ENCODE data around the gene DLGAP4.
"Not testable (repeated sequence)": the region's sequence is repeated elsewhere in the genome, so short reads cannot be mapped to it uniquely, and the experiment has no call there.

DLGAP4 gene

DNA sequence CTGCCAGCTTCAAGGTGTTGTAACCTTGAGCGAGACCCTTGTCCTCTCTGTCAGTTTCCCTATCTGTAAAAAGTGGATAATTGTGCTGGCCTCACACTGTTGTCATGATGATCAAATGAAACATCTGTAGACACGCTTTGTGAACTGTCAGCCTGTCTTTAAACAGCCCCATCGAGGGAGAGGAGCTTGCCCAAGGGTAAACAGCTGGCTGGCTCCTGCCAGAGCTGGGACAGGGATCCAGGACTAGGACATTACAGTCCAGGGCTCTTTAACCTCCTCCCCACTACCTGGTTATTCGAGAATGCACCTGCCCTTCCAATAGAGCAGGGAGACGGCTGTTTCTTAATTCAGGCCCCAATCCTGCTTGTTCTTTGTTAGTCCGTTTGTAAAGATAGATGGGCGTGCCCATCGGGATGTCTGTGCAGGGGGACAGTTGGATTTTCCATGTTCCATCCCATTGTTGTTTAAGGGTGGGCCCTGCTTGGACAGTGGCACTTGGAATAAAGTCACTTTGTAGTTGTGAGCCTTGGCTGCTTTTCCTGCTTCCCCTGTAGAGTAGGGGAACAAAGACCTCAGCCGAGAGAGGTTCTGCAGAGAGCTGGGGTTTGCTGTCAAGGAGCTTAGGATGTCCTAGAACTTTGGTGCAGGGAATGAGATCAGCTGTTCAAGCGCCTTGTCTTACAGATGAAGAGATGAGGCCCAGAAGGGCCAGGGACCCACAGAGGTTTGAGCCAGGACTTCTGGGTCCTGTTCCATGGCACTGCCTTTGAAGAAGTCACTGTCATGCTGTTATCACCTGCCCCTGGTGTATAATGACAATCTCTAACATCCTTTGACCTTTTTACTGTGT lies 157.3 kb downstream of the DLGAP4 start:
- no peak for DNase-seq

DNA sequence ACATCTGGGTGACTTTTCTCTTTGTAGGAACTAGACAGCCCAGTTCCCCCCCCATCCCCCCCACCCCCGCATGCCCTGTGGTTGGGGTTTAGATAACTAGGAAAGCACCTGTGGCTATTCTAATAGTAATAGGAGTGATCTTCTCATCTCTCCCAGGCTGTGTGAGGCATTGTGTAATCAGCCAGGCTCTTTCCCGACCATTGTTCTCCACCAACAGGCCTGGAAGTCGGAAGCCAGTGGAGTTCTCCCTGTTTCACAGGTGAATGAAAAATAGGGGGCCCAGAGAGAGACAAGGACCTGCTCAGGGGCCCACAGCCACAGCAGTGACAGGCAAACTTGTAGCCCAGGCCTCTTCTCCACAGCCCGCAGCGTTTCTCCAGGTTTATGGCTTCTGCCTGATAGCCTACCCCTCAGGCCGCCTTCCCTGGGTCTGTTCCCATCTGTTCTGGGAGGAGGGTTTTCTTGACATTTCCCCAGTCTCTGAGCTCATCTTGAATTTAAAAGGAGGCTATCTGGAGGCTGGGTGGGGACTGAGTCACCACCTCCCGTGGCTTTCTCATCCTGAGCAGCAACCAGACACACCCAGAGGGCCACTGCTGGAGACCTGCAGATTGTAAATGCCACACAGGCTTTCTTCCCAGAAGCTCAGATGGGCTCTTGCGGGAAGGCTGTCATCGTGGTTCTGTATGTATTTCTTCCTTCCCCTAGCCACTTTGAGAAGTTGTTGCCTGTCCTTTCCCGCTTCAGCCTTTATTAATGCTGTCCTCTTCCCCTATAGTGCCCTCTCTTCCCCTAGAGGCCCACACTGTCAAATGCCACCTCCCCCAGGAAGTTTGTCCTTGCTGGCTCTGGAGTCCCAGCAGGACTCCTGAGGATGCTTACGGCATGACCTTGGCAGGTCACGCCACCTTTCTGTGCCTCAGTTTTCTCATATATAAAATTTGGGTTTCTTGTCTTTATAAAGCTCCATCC lies 159.3 kb downstream of the DLGAP4 start:
- DNase-seq: peak; percentile 36

DNA sequence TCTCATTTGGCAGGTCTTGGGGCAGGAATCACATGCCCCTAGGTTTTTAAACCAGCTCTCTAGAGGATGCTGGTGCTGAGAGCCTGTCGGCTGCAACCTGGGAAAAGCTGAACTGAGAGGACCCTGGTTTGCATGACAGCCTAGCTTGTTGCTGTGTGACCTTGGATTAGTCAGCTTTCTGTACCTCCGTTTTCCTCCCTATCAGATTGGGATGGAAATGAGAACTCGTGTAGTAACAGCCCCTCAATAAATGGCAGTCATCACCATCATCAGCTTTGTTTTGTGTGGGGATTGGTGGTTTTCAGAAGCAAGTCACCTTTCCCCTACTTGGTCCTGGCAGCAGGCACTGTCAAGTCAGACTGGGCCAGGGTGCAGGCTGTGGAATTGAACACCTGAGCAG lies 159.9 kb downstream of the DLGAP4 start:
- DNase-seq: no peak

DNA sequence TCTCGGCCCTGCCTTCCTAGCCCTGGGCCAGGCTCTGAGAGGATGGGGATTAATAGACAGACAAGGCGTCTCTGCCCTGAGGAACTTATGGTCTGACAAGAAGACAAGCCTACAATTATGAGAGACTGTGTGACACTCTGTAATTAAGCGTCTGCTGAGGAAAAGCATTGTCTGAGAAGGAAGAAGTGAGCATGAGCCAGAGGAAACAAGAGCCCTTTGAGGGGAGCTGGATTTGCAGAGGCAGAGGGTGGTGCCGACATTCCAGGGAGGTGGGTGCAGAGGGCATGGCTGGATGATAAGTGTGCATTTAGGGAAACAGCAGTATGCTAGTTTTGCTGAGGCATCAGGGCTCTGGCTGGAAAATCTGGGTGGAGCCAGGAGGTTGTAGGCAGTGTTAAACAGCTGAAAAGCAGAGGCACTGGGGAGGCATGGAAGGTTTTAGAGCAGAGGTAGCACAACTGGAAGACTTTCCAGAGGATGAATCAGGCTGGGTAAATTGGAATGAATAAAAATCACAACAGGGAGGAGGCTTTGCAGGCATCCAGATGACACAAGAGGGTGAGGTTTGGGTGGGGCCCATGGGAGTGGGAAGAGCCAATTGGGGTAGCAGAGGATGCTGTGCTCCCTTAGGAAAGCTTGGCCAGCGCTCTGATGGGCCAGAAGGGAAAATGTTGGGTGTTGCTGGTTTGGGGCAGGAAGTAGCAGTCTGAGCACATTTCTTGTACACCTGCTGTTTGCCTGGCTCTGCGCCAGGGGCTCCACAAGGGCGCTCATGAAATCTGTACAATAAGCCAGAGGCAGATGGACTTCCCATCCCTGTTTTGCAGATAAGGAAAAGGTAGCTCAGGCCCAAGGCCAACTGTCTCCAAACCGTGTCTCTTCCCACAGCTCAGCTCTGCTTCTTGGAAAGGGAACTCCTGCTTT lies 161.2 kb downstream of the DLGAP4 start:
- DNase-seq: peak; percentile 53

DNA sequence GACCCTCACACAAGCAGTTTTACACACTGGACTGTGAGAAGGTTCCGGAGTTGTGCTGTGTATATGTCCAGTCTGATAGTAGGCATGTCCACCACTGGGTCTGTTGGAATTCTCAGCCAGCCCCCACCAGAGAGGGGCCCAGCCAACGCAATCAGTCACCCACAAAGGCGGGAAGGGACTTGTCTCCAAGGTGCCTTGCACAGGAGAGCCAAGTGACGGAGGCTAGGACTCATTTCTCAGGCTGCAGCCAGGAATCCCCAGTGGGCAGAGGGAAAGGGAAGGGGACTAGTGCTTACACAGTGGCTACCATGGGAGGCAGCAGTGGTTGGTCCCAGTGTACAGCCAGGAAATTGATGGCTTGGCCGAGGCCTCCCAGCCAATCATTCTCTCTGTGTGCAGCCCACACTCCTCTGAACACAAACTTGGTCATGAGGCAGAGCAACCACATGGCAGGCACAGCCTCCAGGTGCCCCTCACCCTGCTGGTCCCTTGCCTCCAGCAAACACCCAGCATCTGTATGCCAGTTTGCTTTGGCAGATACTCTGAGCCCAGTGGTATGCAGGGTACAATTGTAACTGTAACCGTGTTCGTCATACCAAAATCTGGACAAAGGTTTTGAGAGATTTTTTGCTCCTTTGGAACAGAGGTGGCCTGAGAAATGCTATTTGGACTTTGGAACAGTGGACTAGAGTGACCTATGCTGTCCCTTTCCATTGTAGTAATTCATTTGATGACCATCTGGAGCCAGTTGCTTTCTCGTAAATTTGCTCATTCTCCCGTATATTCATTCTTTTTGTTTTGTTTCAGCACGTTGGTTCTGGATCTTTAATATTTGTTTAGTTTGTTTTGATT lies 162.2 kb downstream of the DLGAP4 start:
- no peak for DNase-seq

DNA sequence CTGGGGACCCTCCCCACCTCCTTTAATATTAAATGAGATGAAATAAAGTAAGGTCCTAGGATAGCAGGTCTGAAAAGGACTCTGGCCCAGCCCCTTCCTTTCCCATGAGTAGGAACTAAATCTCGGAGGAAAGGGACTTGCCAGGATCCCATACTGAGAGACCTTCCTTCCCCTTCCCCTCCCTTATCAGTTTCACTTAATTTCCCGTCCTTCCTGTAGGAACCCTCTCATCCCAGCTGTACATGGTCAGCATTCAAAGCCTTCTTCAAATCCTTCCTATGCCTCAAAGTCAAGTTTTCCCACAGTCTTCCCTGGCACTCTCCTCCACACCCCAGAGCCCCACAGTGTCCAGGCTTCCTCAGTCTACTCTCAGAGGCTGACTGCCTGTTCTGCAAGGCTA lies 163.8 kb downstream of the DLGAP4 start:
- DNase-seq: no peak

DNA sequence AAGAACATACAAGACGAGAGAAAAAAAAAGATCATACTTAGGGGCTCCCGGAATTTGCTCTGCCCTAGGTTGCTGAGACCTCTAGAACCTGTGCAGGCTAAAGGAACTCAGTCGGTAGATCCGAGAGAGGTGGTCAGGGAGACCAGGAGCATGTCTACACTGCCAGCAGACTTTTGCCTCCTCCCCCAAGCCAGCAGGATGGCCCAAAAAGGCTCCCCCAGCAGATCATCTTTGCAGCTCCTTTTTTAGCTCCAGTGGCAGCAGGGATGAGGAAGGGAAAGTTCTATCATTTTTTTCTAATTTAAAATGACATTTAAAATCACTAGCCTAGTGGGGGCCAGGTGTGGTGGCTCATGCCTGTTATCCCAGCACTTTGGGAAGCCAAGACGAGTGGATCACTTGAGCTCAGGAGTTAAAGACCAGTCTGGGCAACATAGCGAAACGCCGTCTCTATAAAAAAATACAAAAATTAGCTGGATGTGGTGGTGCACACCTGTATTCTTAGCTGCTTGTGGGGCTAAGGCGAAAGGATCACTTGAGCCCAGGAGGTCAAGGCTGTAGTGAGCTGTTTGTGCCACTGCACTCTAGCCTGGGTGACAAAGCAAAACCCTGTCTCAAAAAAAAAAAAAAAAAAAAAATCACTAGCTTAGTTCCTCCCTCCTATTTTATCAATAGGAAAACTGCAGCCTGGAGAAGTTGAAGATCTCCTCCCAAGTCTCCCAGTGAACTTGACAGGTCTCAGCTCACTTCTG lies 165.9 kb downstream of the DLGAP4 start:
- no peak for DNase-seq

DNA sequence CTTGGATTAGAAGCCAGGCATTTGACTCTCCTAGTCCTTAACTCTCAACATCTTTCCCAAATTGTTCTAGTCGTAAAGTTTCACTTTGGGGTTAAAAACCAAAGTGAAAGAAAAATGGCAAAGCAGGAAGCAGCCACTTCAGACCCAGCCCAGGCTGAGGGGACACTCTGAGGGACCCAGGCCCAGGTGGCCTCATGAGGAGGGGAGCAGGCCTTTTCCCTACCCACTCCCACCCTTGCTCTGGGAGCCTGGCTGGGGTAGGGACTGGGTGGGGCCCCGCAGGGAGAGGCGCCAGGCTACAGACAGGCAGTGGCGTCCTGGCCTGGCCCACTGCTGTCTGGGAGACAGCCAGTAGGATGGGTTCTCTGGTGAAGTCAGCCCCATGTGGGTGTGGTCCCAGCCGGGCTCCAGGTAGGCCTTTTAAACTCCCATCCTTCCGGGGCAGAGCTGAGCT lies 166.5 kb downstream of the DLGAP4 start:
- peak; percentile 30 for DNase-seq

DNA sequence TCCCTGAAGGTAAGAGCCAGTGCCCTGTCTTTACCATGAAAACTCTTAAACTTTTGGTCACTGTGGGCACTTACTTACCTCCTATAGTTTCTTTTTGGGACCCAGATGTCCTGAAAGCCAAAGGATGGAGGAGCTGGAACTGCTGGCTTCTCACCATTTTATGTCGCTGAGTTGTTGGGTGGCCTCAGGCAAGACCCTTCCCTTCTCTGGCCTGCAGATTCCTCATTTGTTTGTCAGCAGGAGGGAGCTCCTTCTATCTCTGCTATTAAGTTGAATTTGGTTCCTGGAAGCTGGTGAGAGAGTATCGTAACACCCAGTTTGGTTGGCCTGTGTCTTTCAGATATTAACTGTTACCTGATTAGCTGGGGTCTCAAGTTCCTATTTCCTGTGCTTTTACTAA lies 167.0 kb downstream of the DLGAP4 start:
- DNase-seq: no peak

DNA sequence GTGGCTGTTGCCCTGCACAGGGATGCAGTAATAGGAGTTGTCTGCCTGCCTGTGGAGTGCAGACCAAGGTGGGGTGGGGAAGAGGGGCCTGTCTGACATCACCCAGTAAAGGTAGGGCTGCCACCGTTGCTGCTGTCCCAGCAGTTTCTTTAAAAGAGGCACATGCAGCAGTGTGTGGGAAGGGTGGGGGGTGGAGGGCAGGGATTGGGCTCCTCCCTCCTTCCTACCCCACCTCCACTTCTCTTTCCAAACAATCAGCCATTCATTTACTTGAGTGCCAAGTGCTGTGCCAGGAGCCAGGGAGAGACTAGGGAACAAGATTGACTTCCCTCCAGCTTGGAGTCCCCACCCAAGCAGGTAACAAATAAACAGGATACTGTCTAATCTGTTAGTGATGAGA lies 168.4 kb downstream of the DLGAP4 start:
- no peak for DNase-seq

DNA sequence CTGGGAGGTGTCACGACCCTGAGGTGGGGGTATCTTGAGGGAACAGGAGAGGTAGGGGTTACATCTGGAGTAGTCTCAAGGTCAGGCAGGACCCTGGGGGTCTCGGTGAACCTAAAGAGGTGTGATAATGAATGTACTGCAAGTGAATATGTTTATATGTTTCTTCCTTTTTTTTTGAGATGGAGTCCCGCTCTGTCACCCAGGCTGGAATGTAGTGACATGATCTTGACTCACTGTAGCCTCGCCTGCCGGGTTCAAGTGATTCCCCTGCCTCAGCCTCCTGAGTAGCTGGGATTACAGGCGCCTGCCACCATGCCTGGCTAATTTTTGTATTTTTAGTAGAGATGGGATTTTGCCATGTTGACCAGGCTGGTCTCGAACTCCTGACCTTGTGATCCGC lies 168.9 kb downstream of the DLGAP4 start:
- DNase-seq: not testable (repeated sequence)

DNA sequence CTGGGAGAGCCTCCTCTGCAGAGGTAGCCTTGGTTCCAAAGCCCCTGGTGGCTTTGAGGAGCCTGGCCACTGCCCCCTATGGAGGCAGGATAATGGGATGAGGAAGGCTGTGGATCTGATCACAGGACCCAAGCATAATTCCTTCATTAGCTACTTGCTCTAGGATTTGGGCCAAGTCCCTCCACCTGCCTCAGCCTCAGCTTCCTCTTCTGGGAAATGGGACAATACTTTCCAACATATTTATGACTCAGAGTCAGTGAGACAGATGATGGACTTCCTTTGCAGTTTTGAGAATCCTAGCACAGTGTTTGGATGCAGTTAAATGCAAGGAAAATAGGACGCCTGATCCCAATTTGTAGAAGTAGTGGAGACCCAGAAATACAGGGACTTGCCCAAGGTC lies 171.3 kb downstream of the DLGAP4 start:
- no peak for DNase-seq

DNA sequence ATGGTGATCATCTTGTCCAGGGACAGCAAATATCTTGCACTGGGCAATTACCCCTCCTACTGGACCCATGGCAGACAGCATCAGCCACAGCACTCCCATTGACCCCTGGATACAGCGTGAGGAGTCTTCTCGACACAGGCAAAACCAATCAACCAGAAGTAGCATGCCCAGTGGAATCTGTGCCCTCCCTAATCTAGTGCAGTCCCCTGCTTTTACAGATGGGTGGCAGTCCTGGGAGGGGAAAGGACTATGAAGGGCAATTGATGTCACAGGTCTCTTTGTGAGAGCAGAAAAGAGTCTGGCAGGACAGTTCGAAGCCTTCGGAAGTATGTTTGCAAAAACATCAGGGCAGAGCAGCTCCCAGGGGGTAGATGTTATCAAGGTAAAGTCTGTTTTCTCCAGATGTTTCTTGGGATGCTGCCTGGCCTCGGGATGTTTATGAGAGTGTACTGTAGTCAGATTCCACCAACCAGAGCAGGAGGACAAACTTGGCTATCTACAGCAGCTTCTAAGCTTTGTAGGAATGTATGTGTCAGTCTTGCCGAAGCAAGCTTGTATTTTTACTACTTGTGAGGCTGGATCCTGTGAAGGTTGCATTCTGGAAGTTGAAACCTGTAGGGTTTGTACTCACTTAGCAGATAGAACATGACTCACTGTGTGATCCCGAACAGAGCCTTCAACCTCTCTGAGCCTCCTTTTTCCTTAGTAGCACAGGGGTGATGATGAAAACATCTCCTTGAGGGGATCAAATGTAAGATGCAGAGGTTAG lies 172.2 kb downstream of the DLGAP4 start:
- DNase-seq: no peak

DNA sequence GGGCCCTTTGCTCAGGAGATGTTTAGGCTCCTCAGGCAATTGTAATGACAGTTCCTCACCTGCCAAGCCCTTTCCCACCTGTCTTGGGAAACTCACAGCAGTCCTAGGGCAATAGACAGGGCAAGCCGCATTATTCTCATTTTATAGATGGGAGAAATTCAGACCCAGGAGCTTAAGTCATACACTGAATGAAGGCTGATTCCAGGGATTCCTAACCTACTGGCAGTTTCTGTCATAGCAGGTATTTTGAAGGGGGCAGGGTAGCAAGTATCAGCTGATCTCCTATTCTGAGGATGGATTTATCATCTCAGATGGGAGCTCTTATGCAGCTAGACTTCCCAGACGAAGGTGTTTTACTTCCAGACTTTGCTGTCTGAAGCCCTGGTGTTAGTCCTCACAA lies 173.8 kb downstream of the DLGAP4 start:
- no peak for DNase-seq

DNA sequence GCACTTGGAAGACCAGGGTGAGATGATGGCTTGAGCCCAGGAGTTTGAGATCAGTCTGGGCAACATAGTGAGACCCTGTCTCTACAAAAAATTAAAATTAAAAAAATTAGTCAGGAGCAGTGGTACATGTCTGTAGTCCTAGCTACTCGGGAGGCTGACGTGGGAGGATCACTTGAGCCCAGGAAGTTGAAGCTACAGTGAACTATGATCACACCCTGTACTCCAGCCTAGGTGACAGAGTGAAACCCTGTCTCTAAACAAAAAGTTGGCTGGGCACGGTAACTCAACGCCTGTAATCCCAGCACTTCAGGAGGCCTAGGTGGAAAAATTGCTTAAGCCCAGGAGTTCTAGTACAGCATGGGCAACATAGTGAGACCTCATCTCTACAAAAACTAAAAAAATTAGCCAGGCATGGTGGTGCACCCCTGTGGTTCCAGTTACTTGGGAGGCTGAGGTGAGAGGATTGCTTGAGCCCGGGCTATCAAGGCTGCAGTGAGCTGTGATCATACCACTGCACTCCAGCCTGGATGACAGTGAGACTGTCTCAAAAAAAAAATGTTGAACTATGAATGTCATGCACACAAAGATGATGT lies 174.4 kb downstream of the DLGAP4 start:
- no peak for DNase-seq

DNA sequence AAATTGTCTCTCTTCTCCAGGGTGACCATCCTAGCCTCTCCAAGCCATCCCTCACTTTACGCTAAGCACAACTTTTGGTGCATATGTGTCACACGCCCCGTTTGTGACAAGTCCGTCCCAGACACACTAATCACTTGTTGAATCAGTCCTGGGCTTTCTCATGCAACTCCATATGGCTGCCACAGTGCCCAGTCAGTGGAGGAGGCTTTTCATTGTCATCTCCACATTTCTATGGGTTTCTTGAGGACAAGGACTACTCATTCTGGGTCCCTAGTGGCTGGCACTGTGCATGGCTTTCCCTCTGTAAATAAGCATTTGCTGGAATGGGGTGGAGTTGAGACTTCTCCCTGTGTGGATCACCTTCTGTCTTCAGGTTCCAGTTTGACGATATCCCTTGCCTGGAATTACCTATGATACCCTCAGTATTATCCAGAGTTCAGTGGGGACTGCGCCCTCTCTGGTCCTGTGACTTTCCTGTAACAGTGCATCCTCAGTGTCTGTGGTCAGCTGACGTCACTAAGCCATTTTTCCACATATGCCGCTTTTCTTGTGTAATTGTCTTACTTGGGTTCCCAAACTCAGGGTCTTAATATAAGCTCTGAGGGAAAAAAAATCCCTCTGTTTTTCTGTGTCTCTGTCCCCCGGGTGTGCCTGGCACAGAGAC lies 175.4 kb downstream of the DLGAP4 start:
- no peak for DNase-seq

DNA sequence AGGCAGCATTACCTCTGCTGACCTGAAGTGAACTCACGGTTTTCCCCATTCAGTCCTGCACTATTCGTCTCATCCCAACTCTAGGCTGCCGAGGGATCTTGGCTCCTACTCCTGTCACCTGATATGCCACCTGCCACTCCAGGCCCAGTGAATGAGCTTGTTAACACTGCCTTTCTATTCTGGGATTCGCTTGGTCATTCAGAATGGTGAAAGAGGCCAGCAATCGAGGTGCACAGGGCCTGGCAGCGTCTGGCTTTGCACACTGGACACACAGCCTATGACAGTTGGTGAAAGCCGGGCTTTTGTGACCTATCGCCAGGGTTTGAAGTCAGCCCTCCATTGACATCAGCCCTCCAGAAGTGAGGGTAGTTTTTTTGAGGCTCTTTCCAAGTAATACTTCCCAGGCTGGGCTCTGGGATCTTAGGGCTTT lies 175.9 kb downstream of the DLGAP4 start:
- DNase-seq: no peak

DNA sequence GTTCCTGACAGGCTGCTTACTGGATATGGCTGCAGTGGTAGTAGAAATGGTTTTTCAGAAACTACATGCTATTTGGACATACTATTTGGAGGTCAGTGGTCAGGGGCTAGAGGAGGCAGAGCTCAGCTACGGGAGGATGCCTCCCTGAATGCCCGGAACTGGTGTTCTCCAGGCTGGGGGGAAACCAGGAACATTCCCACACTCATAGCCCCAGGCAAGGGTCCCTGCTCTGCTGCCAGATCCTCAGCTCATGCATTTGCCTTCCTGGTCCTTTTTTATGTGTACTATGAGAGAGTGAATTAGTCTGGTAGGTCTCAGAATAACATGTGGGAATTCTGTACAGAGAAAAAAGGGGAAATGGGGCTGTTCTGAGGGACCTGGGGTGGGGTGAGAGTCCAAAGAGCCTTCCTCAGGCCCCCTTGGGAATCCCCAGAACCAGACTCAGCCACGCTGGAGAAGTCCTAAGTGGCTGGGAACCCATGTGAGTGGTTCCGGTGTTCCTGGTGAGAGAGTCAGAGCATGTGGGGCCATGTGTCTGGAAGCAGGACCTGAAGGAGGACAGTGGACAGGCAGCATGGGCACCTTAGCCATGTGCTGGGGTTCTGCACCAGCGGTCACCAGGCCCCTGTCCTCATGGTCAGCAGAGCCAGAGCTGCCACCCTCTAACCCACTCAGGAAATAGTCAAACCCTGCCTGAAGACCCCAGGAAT lies 177.2 kb downstream of the DLGAP4 start:
- no peak for DNase-seq

All from activated CD4-positive, alpha-beta T cell treated with anti-CD3 and anti-CD28 coated beads, Interleukin-2, amount 50 U/mL, for 1 hour (primary cell).